ENCODE measurements around the gene FXYD5.

- TF ChIP-seq CTCF (conservative IDR thresholded peaks at IDR 0.05 in 1 of 2, IDR thresholded peaks at IDR 0.05 in 1 of 2; ENCODE audit: low read depth in 1 of 2, low read length in 2 of 2) (no peak), EZH2 (IDR thresholded peaks at IDR 0.05; ENCODE audit: low read length, missing control alignments) (no peak)
Observed at GRCh38 chr19:35155441-35155840, 906 bp downstream of the FXYD5 start.

All from fibroblast of lung (primary cell).